ENCODE data around the gene ARHGAP23. TPM values are rescaled to one million over a fixed set of nuclear protein-coding genes. Genes with fewer than 3 reads are reported as not detected.

Gene ARHGAP23
- total and polyA plus RNA-seq, 8 donors = 4.0 to 55.5 (median 26.4) TPM

GRCh38 chr17:38427160-38427949 is 909 bp upstream of the ARHGAP23 start:
- intact Hi-C loops (cut with DNase I; ENCODE audit: low total_unique reads) = loop anchor here (10.0 kb wide), 1 partner anchor 47 kb away; no protein-coding TSS in a partner anchor
- peaks cover 18 to 71% (median 46%) of the 10 kb centered on the region in 4 donors for H3K4me1 ChIP-seq

DNA sequence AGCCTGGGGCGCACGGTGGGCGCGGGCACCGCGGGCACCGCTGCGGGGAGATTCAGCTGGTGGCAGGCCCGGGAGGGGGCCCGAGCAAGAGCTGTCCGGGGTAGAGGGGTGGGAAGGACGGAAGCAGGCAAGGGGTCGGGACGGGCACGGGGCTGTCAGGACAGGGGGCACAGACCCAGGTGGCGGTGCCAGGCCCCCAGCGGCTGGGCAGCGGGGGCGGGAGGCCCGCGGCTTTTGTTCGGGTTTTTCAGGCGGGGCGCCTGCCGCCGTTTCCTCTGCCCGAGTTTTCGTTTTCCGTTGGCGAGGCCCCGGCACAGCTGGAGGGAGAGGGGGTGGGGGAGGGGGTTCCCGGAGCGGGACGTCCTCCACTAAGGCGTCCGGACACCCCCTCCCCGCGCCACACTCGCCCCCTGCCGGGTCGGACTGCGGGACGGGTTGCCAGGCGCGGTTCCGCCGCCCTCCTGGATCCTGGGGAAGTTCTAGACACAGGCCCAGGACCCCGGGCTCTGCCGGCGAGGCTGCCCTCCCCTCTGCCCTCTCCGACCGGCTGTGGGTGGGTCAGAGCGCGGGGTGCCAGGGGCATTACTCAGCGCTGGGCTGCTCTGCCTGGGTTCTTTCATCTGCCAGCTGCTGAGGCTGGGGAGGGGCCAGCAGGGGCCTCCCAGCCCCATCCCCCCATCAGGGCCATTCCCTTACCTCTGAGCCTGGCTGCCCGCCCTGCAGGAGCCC is 543 bp downstream of the ARHGAP23 start:
- intact Hi-C loops (cut with DNase I; ENCODE audit: low total_unique reads) = loop anchor here (10.0 kb wide), 1 partner anchor 46 kb away; no protein-coding TSS in a partner anchor
- 1 to 60% (median 4%) methylated on average over 1 to 56 of the region's 56 CpGs for WGBS, 5 donors
- TF ChIP-seq POLR2A (IDR thresholded peaks at IDR 0.05) (no peak), POLR2AphosphoS5 (IDR thresholded peaks at IDR 0.05) (peak in 1 of 3 donors; percentile 56)
- Histone ChIP-seq H3K27ac (peak overlapping the region; percentile 74 to 94 (median 88)), H3K4me1 (peaks cover 18 to 64% (median 38%) of the 10 kb centered on the region in 4 donors), H3K4me3 (peak overlapping the region; percentile 77 to 94 (median 86)), H3K36me3 (no peaks in the 10 kb centered on the region), H3K9me3 (no peaks in the 10 kb centered on the region), H3K27me3 (no peaks in the 10 kb centered on the region)
- peak; percentile 44 to 83 for DNase-seq

More at GRCh38 chr17:38427160-38427949, 909 bp upstream of the ARHGAP23 start:
- no peak for TF ChIP-seq POLR2AphosphoS5 (IDR thresholded peaks at IDR 0.05)
- TF ChIP-seq CTCF (IDR thresholded peaks at IDR 0.05) = no peak
- no peak for TF ChIP-seq EP300 (IDR thresholded peaks at IDR 0.05)
- TF ChIP-seq POLR2A (IDR thresholded peaks at IDR 0.05) = no peak
- 56 to 64% (median 58%) methylated on average over 7 of the region's 7 CpGs for WGBS, 5 donors
- H3K27me3 ChIP-seq = peaks cover 0 to 3% (median 0%) of the 10 kb centered on the region in 3 donors
- no peaks in the 10 kb centered on the region for H3K36me3 ChIP-seq
- DNase-seq = peak in 1 of 2 donors; percentile 27
- H3K4me3 ChIP-seq = peak overlapping the region; percentile 77 to 94 (median 86)
- H3K27ac ChIP-seq = peak overlapping the region in 4 of 5 donors; percentile 86 to 94 (median 89)
- H3K9me3 ChIP-seq = no peaks in the 10 kb centered on the region

DNA sequence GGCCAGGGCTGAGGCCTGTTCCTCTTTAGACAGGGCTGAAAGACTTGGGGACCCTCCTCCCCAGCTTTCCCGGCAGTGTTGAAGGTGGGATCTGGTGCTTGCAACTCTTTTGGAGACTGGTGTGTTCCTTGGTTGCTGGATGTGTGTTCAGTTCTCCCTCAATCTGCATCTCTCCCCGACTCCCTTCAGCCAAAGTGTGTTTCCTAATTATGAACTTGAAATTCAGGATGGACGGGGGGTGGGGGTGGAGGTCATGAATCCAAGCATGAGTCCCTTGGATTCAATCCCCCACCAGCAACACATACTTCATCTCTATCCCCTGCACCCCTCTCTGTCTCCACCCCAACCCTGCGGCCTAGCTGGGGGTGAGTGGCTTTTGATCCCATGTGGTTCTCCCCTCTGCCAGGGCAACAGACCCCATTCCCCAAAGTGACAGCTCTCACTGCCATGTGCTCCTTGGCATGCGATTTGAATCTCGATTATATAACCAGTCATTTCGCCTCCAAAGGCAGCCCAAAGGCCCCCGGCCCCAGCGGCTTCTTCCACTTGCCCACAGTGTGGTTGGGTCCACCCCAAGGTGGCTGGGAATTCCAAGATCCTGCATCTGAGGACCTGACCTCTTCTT is 1.3 kb downstream of the ARHGAP23 start:
- intact Hi-C loops (cut with DNase I; ENCODE audit: low total_unique reads) = loop anchor here (10.0 kb wide), 1 partner anchor 45 kb away; no protein-coding TSS in a partner anchor
- TF ChIP-seq EP300 (IDR thresholded peaks at IDR 0.05) = no peak
- no peak for TF ChIP-seq POLR2AphosphoS5 (IDR thresholded peaks at IDR 0.05)
- TF ChIP-seq POLR2A (IDR thresholded peaks at IDR 0.05) = no peak
- TF ChIP-seq CTCF (IDR thresholded peaks at IDR 0.05) = no peak
- H3K4me1 ChIP-seq = peaks cover 18 to 62% (median 37%) of the 10 kb centered on the region in 4 donors
- WGBS, 5 donors = 56 to 75% (median 71%) methylated on average over 6 to 9 of the region's 9 CpGs
- H3K36me3 ChIP-seq = no peaks in the 10 kb centered on the region
- peak overlapping the region; percentile 77 to 94 (median 86) for H3K4me3 ChIP-seq
- no peak for DNase-seq
- no peaks in the 10 kb centered on the region for H3K27me3 ChIP-seq
- peak overlapping the region; percentile 74 to 94 (median 88) for H3K27ac ChIP-seq
- no peaks in the 10 kb centered on the region for H3K9me3 ChIP-seq

GRCh38 chr17:38430316-38430715 is 2.1 kb downstream of the ARHGAP23 start:
- TF ChIP-seq POLR2A (IDR thresholded peaks at IDR 0.05) (no peak), CTCF (IDR thresholded peaks at IDR 0.05) (no peak), EP300 (IDR thresholded peaks at IDR 0.05) (no peak), POLR2AphosphoS5 (IDR thresholded peaks at IDR 0.05) (no peak)
- H3K36me3 ChIP-seq = no peaks in the 10 kb centered on the region
- H3K27me3 ChIP-seq = no peaks in the 10 kb centered on the region
- peaks cover 18 to 61% (median 38%) of the 10 kb centered on the region in 4 donors for H3K4me1 ChIP-seq
- peak in 1 of 2 donors; percentile 23 for DNase-seq
- WGBS, 5 donors = 45 to 54% (median 46%) methylated on average over 3 of the region's 3 CpGs
- H3K9me3 ChIP-seq = no peaks in the 10 kb centered on the region
- peak overlapping the region in 4 of 5 donors; percentile 86 to 94 (median 89) for H3K27ac ChIP-seq
- intact Hi-C loops (cut with DNase I; ENCODE audit: low total_unique reads) = no loop called here
- peak overlapping the region in 1 of 4 donors; percentile 85 for H3K4me3 ChIP-seq

Data from stomach (tissue), 9 donors.